VCaP (cell line): ENCODE data around the gene DAPK1.

Source experiments
- H3K27ac ChIP-seq: fragments of 450-650 bp; 2 replicates; pipeline ENCODE4 v1.5.1; 2017
- TF ChIP-seq, protein P1 (sequence below): fragments of 450-650 bp; conservative IDR thresholded peaks from 2 replicates; pipeline ENCODE4 v1.5.1; 2017; ENCODE audit warnings: mild to moderate bottlenecking, moderate library complexity

DAPK1 gene

DNA sequence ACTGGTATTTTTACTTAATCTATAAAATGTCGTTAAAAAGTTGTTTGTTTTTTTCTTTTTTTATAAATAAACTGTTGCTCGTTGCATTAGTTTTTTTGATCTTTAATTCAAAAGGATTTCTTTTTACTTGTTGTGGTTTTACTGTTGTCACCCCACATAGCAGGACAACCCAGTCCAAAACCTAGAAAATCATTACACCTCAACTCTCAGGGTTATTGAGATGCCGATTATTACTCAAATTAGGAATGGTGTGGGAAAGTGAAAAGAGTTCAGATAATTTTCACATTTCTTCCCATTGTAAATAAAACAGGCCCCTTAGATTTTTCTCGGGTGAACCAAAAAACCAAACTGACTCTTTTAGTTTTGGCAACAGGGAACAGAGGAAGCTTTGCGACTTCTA, 210.9 kb downstream of the DAPK1 start:
- no peak overlapping the region for H3K27ac ChIP-seq
- TF ChIP-seq, protein P1, sequence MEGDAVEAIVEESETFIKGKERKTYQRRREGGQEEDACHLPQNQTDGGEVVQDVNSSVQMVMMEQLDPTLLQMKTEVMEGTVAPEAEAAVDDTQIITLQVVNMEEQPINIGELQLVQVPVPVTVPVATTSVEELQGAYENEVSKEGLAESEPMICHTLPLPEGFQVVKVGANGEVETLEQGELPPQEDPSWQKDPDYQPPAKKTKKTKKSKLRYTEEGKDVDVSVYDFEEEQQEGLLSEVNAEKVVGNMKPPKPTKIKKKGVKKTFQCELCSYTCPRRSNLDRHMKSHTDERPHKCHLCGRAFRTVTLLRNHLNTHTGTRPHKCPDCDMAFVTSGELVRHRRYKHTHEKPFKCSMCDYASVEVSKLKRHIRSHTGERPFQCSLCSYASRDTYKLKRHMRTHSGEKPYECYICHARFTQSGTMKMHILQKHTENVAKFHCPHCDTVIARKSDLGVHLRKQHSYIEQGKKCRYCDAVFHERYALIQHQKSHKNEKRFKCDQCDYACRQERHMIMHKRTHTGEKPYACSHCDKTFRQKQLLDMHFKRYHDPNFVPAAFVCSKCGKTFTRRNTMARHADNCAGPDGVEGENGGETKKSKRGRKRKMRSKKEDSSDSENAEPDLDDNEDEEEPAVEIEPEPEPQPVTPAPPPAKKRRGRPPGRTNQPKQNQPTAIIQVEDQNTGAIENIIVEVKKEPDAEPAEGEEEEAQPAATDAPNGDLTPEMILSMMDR = no peak

DNA sequence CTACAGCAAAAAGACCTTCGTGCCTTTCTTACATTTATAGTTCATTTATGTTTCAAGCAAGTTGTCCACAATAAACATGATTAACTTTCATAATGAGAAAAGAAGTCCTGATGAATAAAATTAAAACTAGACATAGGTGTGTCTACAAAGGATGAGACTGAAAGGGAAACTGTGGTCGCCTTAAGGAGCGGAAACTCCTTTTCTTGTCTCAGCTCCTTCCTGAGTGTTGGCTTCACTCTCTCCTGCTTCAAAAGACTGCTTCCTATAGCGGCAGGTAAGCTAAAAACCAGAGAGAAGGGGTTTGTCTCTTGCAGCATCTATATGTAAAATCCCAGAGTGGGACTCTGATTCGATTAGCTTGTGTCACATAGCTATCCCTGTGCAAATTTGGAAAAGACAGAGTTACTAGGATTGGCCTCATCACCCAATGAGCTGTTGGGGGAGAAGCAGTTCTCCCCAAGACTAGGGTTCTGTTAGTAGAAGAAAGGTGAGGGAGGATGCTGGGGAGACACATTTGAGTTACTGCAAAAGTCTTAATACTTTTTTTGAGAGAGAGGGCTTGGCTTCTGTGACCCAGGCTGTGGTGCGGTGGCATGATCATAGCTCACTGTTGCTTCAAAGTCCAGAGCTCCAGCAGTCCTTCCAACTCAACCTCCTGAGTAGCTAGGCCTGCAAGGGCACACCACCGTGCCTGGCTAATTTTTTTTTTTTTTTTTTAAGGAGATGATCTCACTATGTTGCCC, 211.5 kb downstream of the DAPK1 start:
- TF ChIP-seq, protein P1 = no peak
- no peak overlapping the region for H3K27ac ChIP-seq

DNA sequence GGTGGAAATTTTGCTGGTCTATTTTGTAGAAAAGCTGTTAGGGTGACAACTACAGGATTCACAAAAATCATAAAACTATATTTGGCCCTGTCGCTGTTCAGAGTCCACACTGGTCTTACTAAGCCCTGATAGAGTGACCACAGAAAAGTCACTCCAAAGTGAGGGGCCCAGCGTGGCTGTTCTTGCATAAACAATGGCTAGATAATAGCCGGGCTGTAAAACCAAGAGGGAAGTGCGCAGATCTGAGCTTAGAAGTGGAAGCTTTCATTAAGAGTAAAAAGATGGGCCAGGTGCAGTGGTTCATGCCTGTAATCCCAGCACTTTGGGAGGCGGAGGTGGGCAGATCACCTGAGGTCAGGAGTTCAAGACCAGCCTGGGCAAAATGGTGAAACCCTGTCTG, 212.8 kb downstream of the DAPK1 start:
- TF ChIP-seq, protein P1 = no peak
- H3K27ac ChIP-seq = no peak overlapping the region

DNA sequence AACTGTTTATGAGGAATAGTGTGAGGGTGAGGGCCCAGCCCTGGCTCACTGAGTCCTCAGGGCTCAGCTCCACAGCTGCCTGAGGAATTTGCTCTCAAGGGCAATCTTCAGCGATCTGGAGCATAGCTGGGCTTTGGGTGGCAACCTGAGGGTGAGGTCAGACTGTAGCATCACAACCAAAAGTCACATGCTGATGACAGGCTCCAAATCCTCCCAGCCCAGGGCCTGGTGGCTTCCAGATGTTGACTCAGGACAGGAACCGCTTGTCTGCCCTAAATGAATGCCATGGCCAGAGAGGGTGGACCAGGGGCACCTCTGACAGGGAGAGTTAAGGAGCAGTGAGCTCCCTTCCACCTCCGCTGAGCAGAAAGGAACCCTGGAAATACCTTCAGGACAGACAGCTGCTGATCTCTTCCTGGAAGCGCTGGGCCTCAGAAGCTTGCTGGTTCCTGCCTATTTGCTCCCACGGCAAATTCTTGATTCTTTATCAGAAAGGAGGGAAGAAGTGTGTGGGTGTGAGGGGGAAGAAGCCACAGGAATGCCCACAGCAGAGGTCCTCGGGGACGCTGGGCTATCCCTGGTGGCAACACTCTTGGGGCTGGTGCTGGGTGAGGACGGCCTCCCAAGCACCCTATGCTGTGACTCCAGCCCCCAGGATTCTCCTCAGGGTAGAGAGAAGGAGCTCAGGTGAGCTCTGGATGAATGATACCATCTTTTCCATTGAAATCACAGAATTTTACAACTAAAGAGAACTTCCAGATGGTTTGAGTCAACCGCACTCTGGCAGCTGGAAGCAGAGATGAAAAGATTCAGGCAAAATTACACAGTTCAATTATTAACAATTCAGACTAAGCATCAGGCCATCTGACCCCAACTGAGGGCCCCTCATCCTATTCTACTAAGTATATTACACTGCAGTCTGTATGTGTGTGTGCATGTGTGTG, 214.5 kb downstream of the DAPK1 start:
- no peak overlapping the region for H3K27ac ChIP-seq
- TF ChIP-seq, protein P1 = no peak

DNA sequence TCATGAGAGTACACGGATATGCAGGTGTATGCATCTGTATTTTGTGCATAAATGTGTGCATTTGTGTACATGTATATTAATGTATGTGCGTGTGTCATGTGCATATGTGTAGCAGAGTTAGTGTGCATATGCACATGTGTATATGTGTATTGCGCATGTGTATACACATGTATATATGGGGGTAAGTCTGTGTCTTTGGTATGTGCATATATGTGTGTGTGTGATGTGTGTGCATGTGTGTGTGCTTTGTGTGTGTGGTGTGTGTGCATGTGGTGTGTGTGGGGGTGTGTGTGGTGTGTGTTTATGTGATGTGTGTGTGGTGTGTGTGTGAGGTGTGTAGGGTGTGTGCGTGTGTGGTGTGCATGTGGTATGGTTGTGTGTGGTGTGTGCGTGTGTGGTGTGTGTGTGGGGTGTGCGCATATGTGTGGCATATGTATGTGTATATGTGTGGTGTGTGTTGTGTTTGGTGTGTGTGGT, 215.2 kb downstream of the DAPK1 start:
- TF ChIP-seq, protein P1 = no peak
- no peak overlapping the region for H3K27ac ChIP-seq

DNA sequence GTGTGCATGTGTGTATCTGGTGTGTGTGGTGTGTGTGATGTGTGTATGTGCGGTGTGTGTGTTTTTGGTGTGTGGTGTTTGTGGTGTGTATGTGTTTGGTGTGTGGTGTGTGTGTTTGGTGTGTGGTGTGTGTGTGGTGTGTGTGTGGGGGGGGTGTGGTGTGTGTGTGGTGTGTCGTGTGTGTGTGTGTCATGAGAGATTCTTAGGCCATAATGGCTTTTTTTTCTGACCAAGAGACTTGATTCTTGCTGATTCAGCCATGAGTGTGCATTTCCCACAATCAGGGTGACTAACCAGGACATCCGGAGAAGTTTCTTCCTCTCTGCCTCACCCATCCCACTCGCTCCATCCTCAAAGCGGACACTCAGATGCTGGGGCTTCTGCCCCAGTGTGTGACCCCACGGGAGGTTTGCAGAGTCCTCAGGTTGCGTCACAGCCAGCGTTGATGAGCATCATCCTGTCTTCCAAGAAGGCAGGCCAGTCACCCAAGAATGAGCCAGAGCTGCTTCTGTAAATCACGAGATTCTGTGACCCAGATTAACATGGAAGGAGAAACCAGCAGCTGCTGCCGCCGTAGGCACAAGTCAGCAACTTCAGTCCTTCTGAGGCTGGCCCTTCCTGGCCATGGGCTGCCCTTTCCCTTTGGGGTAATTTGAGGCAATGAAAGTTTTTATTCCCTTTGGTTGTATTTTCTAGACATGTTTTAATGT, 215.8 kb downstream of the DAPK1 start:
- TF ChIP-seq, protein P1 = no peak
- H3K27ac ChIP-seq = no peak overlapping the region; the same call in 1 of the 2 replicates

DNA sequence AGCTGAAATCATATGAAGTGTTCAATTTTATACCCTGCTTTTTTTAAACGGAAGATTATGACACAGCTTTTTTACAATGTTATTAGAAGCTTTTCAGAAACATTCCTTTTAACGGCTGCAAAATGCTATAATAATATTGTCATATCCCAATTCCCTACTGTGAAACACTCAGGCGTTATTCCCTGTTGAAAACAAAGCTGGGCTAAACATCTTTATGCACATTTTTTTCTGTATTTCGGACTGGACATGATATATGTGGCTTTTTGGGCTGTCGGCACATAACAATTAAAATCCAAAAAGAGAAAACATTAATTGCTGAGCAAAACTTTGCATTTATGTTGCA, 216.3 kb downstream of the DAPK1 start:
- H3K27ac ChIP-seq = no peak overlapping the region; the same call in 1 of the 2 replicates
- TF ChIP-seq, protein P1 = no peak
